ENCODE results near the gene FBXW10B.
"Not testable (repeated sequence)": the region's sequence is repeated elsewhere in the genome, so short reads cannot be mapped to it uniquely, and the experiment has no call there.

The FBXW10B gene

DNA sequence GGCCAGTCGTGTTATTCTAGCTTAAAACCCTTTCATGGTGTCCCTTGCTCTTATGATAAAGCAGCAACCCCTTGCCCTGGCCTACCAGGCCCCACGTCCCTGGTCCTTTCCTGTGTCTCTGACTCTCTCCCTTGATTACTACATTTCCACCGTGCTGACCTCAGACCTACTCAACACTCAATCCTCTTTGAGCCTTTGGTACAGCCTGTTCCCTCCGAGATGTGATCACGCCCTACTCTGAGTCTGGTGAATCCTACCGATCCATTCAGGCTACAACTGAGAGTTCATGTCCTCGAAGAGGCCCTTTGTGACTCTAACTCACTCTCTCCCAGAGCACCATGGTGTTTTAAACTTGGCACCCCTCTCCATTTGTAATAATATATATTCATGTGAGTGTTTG, 10.5 kb upstream of the FBXW10B start:
- not testable (repeated sequence) for DNase-seq

DNA sequence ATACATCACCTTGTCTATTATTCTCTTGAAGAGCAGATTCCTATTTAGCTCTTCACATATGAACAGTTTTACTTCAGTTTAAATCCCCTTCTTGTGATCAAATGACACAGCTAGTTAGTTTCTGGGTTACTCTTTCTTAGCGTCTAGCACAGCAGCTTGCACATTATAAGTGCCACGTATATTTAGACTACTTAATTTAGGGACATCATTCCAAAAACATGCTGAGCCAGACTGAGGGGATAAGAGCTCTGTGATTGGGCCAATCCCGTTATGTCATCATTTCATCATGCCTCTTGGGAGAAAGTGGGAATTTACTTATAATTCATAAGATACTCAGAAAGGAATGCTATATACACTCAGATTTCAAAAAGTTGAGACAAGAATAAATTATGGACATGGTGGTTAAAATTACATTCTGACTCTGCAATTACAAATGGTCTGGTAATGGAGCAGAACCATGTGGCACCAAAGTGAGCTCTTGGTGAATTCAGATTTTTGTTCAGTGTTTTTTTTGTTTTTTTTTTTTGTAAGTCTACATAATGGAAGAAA, 4.2 kb upstream of the FBXW10B start:
- DNase-seq: not testable (repeated sequence)

DNA sequence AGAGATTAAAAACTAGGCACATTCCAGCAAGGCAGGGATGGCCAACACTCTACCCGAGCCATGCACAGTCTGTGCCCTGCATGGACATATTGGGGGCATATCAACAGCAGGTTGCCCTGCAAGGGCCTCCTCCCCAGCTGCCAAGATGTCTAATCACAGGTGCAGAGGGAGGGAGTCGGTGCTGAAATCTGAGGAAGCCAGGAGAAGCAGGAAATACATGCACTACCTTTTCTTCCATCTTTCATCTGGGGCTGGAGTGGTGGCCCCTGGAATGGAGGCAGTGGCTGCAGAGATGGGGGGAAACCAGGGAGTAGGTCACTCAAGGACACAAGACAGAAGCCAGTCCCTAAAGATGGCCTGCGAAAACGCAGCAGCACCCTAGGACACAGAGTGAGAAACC, 3.8 kb upstream of the FBXW10B start:
- not testable (repeated sequence) for DNase-seq

DNA sequence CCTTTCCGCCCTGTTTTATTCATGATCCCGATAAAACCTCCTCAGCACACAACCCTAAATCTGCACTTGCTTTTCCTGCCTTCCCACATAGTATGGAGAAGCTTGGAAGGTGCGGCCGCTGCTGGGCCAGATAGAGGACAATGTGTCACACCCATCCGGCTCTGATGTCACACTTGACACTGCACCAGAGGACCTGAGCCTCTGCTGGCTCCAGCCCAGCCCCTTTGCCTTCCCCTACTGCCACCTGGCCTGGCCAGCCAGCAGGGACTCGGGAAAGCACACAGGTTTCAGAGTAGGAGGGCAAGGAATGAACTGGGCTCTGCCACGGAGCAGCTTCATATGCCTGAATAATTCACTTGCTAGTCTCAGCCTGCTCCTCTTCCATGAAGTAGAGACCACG, 2.6 kb upstream of the FBXW10B start:
- DNase-seq: not testable (repeated sequence)

DNA sequence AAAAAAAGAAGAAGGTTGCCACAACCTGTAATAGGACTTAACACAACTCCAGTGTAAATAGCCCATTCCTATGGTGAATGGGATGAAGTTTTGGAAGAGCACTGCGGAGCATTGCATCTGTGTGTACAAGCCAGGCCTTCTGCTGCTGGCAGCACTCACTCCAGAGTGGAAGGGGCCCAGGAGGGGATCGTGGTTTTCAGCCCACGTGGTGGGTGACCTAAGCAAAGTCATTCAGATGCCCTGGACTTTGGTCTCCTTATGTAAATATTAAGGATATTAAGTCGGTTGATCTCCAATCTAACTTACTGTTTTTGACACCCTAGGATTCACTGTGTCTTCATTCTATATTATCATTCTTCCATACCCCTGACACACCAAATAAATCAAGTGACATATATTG, 2.7 kb downstream of the FBXW10B start:
- DNase-seq: not testable (repeated sequence)

DNA sequence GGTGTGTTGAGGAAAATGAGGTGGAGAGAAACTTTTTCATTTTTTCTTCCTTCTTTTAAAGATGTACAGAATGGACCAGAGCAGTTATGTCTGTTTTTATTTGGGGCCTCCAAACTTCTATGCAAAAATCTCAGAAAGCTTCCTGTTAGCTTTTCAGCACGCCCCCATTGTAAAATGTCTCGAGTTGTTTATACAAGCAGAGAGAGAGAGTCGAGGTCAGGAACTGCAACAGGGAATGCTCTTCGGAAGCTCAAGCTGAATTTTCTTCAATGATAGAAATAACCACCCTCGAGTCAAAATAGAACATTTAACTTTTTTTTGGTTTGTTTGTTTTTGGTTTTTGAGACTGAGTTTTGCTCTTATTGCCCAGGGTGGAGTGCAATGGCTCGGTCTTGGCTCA, 3.7 kb downstream of the FBXW10B start:
- not testable (repeated sequence) for DNase-seq

DNA sequence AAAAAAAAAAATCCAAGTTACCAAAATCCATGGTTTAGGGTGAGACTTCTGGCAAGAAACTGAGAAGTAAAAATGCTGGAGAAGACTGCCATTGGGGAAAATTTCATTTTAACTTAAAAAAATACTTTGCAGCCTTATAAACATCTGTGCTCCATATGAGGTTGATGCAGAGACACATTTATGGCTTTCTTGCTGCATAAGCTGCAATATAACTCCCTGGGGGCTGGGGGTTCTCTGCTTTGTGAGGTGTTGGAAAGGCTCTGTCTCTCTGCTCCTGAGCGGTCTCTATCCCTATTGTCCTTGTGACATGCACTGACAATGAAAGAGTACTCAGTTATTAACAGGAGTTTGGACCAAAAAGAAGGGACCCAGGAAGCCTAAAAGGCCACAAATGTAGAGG, 6.4 kb downstream of the FBXW10B start:
- DNase-seq: not testable (repeated sequence)

DNA sequence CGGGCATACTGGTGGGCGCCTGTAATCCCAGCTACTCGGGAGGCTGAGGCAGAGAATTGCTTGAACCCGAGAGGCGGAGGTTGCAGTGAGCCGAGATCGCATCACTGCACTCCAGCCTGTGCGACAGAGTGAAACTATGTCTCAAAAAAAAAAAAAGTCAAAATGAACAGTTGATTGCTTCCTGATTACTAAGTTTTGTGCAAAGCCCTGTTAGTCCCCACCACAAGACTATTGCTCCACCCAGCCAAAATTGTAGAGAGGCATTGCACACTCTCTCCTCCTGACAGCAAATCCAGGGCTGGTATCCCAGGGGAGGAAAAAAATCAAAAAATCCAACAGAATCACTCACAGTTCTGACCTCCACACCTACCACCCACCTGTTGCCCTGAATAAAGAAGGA, 26.5 kb downstream of the FBXW10B start:
- not testable (repeated sequence) for DNase-seq

DNA sequence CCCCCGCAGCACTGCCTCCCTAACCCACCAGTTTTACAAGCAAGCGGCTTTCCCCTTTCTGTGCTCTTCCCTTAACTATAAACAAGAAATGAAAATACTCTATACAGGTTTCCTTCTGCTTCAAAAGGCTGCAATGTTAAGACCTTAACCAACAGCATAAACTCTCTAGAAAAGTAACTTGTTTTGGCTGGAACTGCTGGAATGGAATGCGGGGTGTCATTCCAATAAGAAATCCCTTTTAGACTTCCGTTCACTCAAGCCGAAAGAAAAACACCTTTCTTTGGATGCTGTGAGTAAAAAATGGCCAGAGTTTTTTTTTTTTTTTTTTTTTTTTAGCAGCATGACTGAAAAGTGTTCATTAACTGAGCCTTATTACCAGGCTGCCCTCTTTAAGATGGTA, 27.5 kb downstream of the FBXW10B start:
- DNase-seq: not testable (repeated sequence)

DNA sequence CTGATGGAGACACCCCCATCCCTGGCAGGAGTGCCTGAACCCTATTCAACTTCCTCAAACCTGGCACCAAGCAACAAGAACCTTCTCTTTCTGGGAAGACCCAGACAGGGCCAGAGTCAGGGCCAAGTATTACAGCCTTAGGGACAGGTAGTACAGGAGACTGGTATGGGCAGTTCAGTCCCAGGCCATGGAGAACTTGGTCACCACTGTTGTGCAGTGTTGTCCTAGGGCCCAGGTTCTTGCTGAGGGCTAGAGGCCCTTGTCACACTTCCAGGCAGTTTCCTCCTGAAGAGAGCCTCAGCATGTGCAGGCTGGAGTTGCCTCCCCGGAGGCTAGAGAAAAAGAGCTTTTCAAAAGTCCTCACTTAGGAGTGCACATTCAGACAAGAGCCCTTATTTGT, 28.7 kb downstream of the FBXW10B start:
- not testable (repeated sequence) for DNase-seq

DNA sequence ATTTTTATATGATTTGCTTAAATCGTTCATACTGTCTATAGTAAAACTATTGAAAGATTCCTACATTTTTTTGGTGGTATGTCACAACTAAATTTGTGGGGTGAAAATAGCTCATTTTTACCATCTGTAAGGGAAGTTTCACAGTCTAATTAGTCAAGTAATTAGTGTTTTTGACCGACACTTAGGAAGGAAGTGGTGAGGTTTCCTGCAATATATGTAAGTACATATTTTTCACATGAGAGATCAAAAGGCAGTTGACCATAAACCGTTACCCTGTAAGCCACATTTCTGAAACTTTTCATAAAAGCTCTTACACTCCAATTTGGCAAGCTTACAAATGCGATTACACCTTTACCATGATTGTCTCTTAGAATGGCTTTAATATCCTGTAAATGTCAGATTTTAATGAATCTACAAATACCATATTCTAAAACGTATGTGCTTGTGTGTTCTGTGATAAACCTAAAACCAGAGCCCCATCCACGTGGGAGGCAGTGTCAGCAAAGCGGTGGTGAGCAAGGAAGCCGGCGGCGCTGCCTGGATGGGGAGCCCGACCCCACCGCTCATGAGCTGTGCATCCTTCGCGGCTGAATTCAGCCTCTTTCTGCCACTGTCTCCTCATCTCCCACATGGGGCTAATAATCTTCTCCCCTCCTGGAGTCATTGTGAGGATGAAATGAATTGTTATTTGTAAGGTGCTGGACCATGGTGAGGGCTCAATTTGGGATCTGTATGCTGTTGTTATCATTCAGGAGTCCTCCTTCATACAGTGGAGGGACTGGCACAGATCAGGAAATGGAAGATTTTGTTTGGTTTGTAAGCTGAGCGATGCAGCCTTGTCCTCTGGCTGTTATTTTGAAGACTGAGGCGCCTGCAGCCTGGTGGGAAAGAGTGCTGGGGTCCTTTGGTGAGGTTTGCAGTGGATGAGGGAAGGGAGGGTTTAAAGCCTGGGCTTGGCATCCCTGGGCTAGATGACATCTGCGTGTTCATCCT, 29.7 kb downstream of the FBXW10B start:
- not testable (repeated sequence) for DNase-seq

DNA sequence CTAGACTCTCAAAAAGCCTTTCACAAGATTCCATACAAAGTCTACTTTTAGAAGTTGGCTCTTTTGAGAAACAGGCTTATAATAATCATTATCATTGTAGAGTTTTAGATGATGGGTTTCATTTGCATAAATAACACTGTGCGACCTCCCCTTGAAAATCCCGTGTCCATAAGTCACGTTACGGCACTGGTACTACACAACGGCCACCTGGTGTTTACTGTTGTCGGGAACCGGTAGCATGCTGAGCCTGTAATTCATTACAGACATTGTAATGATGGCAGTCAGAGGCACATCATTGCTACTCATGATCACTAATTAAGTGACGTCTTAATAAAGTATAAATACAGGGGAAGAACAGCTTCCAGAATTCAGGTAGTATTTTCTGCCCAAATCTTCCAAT, 31.5 kb downstream of the FBXW10B start:
- DNase-seq: not testable (repeated sequence)

DNA sequence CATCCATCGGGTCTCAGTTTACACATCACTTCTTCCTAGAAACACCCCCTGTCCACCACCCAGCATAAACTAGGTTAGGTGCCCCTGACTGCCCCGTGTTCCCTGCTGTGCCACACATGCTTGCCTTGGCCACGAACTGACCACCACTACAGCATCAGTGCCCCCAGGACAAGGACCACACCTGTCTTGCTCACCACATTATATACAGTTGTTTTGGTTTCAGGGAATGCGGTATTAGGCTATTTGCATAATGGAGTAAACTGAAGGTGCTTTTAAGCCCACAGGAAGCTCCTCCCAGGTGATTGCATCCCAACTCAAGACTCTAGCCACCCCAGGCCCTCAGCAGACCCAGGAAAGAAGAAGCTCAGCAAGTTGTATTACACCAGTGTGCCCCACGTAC, 36.2 kb downstream of the FBXW10B start:
- DNase-seq: not testable (repeated sequence)

DNA sequence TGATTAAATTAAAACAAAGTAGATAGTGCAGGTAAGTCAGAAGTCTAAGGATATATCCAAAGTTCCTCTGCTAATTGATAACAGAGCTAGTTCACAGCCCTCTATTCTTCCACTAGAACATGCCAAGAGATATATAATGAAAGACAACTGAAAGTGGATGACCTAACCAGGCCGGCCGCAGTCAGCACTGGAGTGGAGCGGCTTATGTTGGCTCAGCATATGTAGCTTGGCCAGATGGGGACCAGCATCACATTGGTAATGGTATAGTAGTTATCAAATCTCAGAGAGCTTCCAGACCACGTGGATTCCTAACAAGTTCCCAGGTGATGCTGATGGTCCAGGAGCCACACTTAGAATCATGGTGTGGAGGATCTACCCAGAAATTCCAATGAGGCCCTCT, 38.0 kb downstream of the FBXW10B start:
- not testable (repeated sequence) for DNase-seq

DNA sequence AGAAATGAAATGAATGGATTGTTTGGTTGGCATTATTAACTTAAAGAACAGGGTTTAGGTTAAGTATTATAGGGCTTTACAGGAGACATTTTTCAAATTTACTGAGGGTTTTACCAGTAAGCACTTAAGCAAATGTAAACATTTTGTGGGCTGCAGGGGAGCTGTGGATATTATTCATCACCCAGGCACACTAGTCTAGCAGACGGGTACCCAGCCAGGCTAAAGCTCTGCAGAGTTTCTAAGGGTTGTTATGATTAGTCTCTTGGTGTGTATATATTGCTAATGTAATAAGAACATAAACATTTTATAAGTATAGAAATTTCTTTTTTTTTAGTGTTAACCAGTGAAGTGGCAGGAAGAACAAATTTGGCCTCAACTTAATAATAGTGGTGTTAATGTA, 42.7 kb downstream of the FBXW10B start:
- DNase-seq: not testable (repeated sequence)

DNA sequence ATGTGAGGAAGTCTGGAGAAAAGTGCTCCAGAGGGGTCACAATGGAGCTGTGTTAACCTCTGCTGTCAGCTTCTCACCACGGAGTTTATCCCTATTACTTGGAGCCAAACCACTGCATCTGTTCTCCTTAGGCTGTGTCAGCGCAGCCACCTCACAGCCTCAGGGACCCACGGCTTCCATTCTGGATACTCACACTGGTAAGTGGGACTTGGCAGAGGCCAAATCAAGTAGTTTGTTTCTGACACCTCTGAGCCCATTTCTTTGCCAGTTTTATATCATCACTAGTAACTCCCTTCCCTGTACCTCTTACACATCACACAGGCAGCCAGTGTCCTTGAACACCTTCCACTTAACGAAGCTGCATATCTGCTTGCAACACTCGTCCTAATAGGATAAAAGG, 44.8 kb downstream of the FBXW10B start:
- DNase-seq: not testable (repeated sequence)

DNA sequence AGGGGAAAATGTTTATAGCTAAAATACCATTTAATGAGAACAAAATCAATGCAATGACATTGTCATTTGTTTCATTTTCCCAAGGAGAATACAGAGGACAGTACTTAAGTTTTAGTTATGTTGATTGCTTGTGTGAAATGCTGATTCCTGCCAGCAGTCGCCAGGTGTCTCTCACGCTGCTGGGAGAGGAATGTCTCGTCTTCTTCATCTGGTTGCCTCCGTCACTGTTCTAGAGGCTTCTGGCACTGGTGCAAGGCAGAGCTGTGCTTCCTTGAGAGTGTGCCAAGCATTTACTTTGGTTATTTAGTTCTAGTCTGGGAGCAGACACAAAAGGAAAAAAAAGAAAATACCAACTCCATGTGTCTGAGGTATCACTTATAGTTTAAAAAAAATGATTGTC, 45.6 kb downstream of the FBXW10B start:
- not testable (repeated sequence) for DNase-seq
